K562 treated with DMSO at 1 percent for 4 hours (cell line): ENCODE results near the gene TMEM176A. TPM values are rescaled to one million over a fixed set of nuclear protein-coding genes. Genes with fewer than 3 reads are reported as not detected.

ENCODE experiments used
- total RNA-seq: library from RNA; unstranded; fragments of 300-600 nt; gene quantifications from 2 replicates; pipeline ENCODE4 v1.2.3, GENCODE V29; 2022; ENCODE audit not compliant: insufficient read depth

TMEM176A gene, protein sequence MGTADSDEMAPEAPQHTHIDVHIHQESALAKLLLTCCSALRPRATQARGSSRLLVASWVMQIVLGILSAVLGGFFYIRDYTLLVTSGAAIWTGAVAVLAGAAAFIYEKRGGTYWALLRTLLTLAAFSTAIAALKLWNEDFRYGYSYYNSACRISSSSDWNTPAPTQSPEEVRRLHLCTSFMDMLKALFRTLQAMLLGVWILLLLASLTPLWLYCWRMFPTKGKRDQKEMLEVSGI
- 0.84 and 1.2 TPM in 2 replicates for total RNA-seq

DNA sequence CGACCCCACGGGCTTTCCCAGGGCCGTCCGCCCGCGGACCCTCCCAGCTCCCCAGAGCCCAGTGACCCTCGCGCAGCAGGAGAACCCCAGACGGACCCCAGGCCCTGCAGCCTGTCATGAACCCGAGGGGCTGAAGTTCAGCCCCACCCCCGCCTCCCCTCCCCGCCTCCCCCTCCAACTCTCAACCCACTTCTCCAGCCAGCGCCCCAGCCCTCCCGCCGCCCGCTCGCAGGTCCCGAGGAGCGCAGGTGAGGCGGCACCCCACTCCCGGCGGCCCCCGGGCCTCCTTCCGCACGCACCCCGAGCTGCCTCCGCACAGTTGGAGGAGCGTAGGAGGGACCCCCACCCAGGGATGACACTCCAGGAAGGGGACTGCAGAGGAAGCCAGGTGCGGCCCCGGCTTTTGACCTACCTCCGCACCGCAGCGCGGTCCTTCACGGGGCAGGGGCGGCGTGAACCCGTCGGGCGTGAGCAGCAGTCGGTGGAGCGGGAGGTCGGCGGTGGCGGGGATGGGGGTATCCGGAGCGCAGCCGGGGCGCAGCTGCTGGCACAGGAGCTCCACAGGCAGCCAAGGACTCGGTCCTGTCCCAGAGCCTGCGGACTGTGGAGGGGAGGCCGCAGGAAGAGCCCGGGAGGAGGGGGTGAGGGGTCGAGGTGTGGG is at the start of gene TMEM176A:
Gene TMEM176A (plus strand): TSS at position 189 of the 661 bp plus-strand sequence. CDS start 782 bp downstream, outside the sequence.

DNA sequence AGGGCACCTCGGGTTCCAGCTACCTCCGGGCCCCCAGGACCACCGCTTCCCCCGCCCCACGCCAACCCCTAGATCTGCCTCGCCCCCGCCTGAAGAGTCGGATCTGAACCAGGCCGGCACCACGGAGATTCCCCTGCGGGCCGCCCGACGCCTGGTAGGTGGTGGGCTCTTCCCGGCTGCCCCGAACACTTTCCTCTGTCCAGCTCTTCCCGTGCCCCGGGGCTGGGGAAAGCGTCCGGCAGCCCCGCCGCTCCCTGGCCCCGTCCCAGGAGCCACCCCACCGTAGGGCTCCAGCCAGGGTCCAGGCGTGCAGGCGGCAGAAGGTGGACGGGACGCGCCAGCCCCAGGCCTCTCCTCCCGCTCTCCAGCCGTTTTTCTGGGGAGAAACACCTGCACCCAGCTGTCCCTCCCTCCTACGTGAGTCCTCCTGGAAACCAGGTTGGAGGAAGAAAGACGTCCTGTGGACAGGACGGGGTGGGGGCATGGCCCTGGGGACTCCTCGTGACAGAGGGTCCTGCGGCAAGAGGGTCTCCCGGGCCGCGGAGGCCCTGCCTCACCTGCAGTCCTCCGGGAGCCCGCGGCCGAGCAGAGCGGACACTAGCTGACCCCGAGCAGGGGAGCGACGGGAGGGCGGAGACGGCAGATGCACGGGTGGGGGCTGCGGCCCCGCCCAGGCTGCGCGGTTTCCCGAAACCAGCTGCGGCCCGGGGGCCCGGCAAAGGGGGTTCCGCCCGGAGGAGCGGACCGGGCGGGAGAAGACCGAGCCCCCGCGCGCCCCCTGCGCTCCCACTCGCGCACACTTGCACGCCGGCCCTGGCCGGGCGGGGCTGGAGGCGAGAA is 608 bp upstream of the TMEM176A start, which contains the start of gene TMEM176B:
Gene TMEM176B (minus strand): TSS at position 624 of the 840 bp plus-strand sequence. CDS start 3,795 bp downstream, outside the sequence.

GRCh38 chr7:150852371-150852905 is 51.9 kb downstream of the TMEM176A start, which contains the start of gene AOC1:
Gene AOC1 (plus strand): TSS chr7:150852517. CDS start chr7:150856471, 3,954 bp downstream.

Other genes with a start within 250 kb of the TMEM176A start
- gene GIMAP4, start 233.4 kb upstream of the TMEM176A start, total RNA-seq, result not detected in 2 replicates
- gene GIMAP6, start 168.4 kb upstream of the TMEM176A start, total RNA-seq, result 0.17 TPM in 1 of 2 replicates, not detected in the other
- 2.2 and 3.3 TPM in 2 replicates for gene GIMAP2, start 115.1 kb upstream of the TMEM176A start, total RNA-seq
- gene GIMAP1, start 84.2 kb upstream of the TMEM176A start, total RNA-seq, result not detected in 2 replicates
- gene GIMAP5, start 63.4 kb upstream of the TMEM176A start, total RNA-seq, result 0.55 and 0.70 TPM in 2 replicates
- 1.2 TPM in 1 of 2 replicates, not detected in the other for gene TMEM176B, start 405 bp upstream of the TMEM176A start, total RNA-seq
- gene AOC1, start 51.7 kb downstream of the TMEM176A start, total RNA-seq, result not detected in 2 replicates
- gene KCNH2, start 177.6 kb downstream of the TMEM176A start, total RNA-seq, result 237 and 415 TPM in 2 replicates
- gene NOS3, start 190.2 kb downstream of the TMEM176A start, total RNA-seq, result 52.5 and 62.3 TPM in 2 replicates
- 2.0 TPM in 1 of 2 replicates, not detected in the other for gene ATG9B, start 223.7 kb downstream of the TMEM176A start, total RNA-seq
- 38.5 and 41.9 TPM in 2 replicates for gene ABCB8, start 227.7 kb downstream of the TMEM176A start, total RNA-seq
- gene ASIC3, start 247.8 kb downstream of the TMEM176A start, total RNA-seq, result 6.6 and 9.8 TPM in 2 replicates